Smooth muscle cell of bladder (primary cell): ENCODE data around the gene PLA2G4D. TPM values are rescaled to one million over a fixed set of nuclear protein-coding genes. Genes with fewer than 3 reads are reported as not detected.

Experiments used
- total RNA-seq: library from RNA; depleted of rRNA; stranded (reverse); fragments of >200 nt; gene quantifications from 2 replicates; pipeline ENCODE4 v1.2.3, GENCODE V29; 2014

PLA2G4D gene
- total RNA-seq, result not detected in 2 replicates

GRCh38 chr15:42094512-42094963, at the start of gene PLA2G4D:
Gene PLA2G4D (minus strand): TSS chr15:42094562. CDS start chr15:42094459, 103 bp downstream.

GRCh38 chr15:42020713-42021273, 73.6 kb downstream of the PLA2G4D start, which contains the start of gene PLA2G4E:
Gene PLA2G4E (minus strand): TSS chr15:42021042. CDS start chr15:42021030, 12 bp downstream.

Other genes starting within 250 kb of the PLA2G4D start
- 0.14 and 0.18 TPM in 2 replicates for gene SPTBN5, start 200.5 kb downstream of the PLA2G4D start, total RNA-seq
- 6.3 and 8.6 TPM in 2 replicates for gene EHD4, start 122.0 kb downstream of the PLA2G4D start, total RNA-seq
- not detected in 2 replicates for gene PLA2G4E, start 73.5 kb downstream of the PLA2G4D start, total RNA-seq
- gene PLA2G4F, start 62.1 kb upstream of the PLA2G4D start, total RNA-seq, result not detected in 2 replicates
- 38.5 and 51.4 TPM in 2 replicates for gene VPS39, start 113.7 kb upstream of the PLA2G4D start, total RNA-seq
- 12.9 and 16.6 TPM in 2 replicates for gene GANC, start 178.6 kb upstream of the PLA2G4D start, total RNA-seq
- 41.0 and 44.0 TPM in 2 replicates for gene TMEM87A, start 178.9 kb upstream of the PLA2G4D start, total RNA-seq